GM06990 (cell line): Measurements from ENCODE around the gene SCGB1C2.

ENCODE experiments used
- DNase-seq: peaks from one replicate; pipeline ENCODE4 v3.0.0-alpha.2; 2011; ENCODE audit not compliant: insufficient read length; ENCODE audit errors: extremely low read depth
- H3K27me3 ChIP-seq: replicated peaks from 2 replicates; pipeline ENCODE4 v1.6.0; 2011; ENCODE audit warnings: low read length; ENCODE audit not compliant: control insufficient read depth, insufficient read depth
- H3K36me3 ChIP-seq: 2 replicates; pipeline ENCODE4 v1.5.1; 2011; ENCODE audit warnings: low read length; ENCODE audit not compliant: control insufficient read depth, insufficient read depth
- H3K4me3 ChIP-seq: replicated peaks from 2 replicates; pipeline ENCODE4 v1.5.1; 2011; ENCODE audit warnings: low read depth, mild to moderate bottlenecking, control low read depth, low read length
- TF ChIP-seq, protein P1 (sequence below): IDR thresholded peaks from 2 replicates; pipeline ENCODE4 v1.5.1; 2011; ENCODE audit warnings: low read length, control low read depth, mild to moderate bottlenecking, inconsistent platforms; ENCODE audit not compliant: insufficient read depth, poor library complexity, severe bottlenecking

Gene SCGB1C2

DNA sequence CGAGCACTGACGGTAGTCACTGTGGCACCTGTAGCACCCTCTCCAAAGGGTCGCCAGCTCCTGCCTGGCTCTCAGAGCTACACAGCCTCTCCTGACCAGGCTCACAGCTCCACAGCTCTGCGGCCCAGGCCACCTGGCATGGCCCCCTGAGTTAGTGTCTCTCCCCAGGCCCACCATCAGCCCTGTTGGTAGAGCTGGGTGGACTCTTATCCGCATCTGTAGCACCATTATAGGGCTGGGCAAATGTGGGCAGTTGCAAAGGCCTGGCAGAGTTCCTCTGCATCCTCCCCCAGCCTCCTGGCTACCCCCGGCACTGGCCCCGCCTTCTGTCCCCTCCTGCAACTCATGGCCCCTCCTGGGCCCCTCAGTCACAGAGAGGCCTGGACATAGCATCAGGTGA, 18.2 kb downstream of the SCGB1C2 start:
- Histone ChIP-seq H3K36me3 (no peaks in the 10 kb centered on the region), H3K4me3 (no peak overlapping the region), H3K27me3 (no peaks in the 10 kb centered on the region; the same call in none of the 2 replicates)
- DNase-seq = no peak
- TF ChIP-seq, protein P1, sequence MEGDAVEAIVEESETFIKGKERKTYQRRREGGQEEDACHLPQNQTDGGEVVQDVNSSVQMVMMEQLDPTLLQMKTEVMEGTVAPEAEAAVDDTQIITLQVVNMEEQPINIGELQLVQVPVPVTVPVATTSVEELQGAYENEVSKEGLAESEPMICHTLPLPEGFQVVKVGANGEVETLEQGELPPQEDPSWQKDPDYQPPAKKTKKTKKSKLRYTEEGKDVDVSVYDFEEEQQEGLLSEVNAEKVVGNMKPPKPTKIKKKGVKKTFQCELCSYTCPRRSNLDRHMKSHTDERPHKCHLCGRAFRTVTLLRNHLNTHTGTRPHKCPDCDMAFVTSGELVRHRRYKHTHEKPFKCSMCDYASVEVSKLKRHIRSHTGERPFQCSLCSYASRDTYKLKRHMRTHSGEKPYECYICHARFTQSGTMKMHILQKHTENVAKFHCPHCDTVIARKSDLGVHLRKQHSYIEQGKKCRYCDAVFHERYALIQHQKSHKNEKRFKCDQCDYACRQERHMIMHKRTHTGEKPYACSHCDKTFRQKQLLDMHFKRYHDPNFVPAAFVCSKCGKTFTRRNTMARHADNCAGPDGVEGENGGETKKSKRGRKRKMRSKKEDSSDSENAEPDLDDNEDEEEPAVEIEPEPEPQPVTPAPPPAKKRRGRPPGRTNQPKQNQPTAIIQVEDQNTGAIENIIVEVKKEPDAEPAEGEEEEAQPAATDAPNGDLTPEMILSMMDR = no peak

- DNase-seq = no peak
- Histone ChIP-seq H3K36me3 (no peaks in the 10 kb centered on the region), H3K4me3 (no peak overlapping the region), H3K27me3 (no peaks in the 10 kb centered on the region; the same call in none of the 2 replicates)
- TF ChIP-seq, protein P1 = no peak
These were observed 18.8 kb downstream of the SCGB1C2 start for GRCh38 chr17:156094-156621.

DNA sequence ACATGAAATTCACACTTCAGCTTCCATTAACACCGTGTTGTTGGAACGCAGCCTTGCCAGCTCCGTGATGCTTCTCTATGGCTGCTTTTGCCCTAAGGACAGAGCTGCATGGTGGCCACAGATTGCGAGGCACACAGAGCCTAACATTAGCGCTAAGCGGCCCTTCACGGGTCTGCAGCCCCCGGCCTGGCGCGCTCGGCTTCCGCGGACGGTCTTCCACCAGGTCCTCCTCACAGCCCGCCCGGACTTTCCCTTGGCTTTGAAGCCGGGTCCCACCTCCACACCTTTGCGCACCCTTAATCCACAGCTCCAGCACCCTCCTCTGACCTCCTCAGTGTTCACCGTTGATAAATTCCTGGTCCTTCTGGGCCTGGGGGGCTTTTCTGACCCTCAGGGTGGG, 19.6 kb downstream of the SCGB1C2 start:
- TF ChIP-seq, protein P1 = no peak
- no peak for DNase-seq
- no peak overlapping the region for H3K4me3 ChIP-seq
- no peaks in the 10 kb centered on the region; the same call in 1 of the 2 replicates for H3K27me3 ChIP-seq
- no peaks in the 10 kb centered on the region for H3K36me3 ChIP-seq

- Histone ChIP-seq H3K27me3 (no peaks in the 10 kb centered on the region; the same call in 1 of the 2 replicates), H3K4me3 (no peak overlapping the region), H3K36me3 (no peaks in the 10 kb centered on the region)
- no peak for DNase-seq
- TF ChIP-seq, protein P1 = no peak
These were observed 20.5 kb downstream of the SCGB1C2 start for GRCh38 chr17:157901-158300.

DNA sequence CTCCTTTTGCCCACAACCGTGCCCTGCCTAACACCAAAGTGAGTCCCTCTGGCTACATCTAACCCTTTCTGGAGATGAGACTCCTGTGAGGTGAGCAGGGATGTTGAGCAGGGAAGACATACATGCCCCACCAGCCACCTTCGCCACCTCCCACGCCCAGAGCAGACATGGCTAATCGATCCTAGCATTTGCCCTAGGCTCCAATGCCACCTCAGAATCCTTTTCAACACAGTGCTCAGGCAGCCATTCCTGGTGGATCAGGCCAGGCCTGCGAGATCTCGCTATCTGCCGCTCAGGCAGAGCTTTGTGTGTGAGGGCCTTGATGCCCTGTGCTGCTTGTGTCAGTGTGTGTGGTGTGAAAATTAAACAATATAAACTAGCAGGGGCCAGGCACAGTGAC, 21.0 kb downstream of the SCGB1C2 start:
- Histone ChIP-seq H3K36me3 (no peaks in the 10 kb centered on the region), H3K27me3 (no peaks in the 10 kb centered on the region; the same call in 1 of the 2 replicates)

GRCh38 chr17:159609-160008, 22.2 kb downstream of the SCGB1C2 start:
- TF ChIP-seq, protein P1 = no peak
- no peak for DNase-seq
- no peaks in the 10 kb centered on the region for H3K36me3 ChIP-seq

More for the DNA sequence above, 21.0 kb downstream of the SCGB1C2 start:
- DNase-seq = no peak
- TF ChIP-seq, protein P1 = no peak
- no peak overlapping the region for H3K4me3 ChIP-seq

More at GRCh38 chr17:159609-160008, 22.2 kb downstream of the SCGB1C2 start:
- Histone ChIP-seq H3K27me3 (no peaks in the 10 kb centered on the region; the same call in 1 of the 2 replicates), H3K4me3 (no peak overlapping the region)
